IPS-18c (cell line): ENCODE measurements around the gene DNAH2.

Experiments
- H3K4me3 ChIP-seq: 2 replicates; pipeline ENCODE4 v1.7.0; 2013; ENCODE audit warnings: low read depth, mild to moderate bottlenecking, low read length, moderate library complexity; ENCODE audit not compliant: insufficient read depth
- H3K9me3 ChIP-seq: one replicate; pipeline ENCODE4 v1.6.1; 2013; ENCODE audit warnings: mild to moderate bottlenecking, low read length, moderate library complexity; ENCODE audit not compliant: control insufficient read depth, insufficient read depth

Gene DNAH2

DNA sequence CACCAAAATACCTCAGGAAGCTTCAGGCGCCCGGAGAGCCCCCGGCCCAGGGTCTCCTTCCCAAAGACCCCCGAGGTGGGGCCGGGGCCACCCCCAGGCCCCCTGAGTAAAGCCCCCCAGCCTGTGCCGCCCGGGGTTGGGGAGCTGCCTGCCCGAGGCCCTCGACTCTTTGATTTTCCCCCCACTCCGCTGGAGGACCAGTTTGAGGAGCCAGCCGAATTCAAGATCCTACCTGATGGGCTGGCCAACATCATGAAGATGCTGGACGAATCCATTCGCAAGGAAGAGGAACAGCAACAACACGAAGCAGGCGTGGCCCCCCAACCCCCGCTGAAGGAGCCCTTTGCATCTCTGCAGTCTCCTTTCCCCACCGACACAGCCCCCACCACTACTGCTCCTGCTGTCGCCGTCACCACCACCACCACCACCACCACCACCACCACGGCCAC lies 130.6 kb downstream of the DNAH2 start:
- H3K9me3 ChIP-seq = peaks cover 3% of the 10 kb centered on the region

DNA sequence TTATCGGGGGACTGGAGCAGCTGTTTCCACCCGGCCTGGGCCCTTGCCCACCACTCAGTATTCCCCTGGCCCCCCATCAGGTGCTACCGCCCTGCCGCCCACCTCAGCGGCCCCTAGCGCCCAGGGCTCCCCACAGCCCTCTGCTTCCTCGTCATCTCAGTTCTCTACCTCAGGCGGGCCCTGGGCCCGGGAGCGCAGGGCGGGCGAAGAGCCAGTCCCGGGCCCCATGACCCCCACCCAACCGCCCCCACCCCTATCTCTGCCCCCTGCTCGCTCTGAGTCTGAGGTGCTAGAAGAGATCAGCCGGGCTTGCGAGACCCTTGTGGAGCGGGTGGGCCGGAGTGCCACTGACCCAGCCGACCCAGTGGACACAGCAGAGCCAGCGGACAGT lies 131.2 kb downstream of the DNAH2 start:
- H3K9me3 ChIP-seq = peaks cover 3% of the 10 kb centered on the region

More for the DNA sequence above, 130.6 kb downstream of the DNAH2 start:
- no peak overlapping the region for H3K4me3 ChIP-seq

DNA sequence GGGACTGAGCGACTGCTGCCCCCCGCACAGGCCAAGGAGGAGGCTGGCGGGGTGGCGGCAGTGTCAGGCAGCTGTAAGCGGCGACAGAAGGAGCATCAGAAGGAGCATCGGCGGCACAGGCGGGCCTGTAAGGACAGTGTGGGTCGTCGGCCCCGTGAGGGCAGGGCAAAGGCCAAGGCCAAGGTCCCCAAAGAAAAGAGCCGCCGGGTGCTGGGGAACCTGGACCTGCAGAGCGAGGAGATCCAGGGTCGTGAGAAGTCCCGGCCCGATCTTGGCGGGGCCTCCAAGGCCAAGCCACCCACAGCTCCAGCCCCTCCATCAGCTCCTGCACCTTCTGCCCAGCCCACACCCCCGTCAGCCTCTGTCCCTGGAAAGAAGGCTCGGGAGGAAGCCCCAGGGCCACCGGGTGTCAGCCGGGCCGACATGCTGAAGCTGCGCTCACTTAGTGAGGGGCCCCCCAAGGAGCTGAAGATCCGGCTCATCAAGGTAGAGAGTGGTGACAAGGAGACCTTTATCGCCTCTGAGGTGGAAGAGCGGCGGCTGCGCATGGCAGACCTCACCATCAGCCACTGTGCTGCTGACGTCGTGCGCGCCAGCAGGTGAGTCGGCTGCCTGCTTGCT lies 131.7 kb downstream of the DNAH2 start:
- Histone ChIP-seq H3K9me3 (peaks cover 3% of the 10 kb centered on the region), H3K4me3 (no peak overlapping the region)

More for the DNA sequence above, 131.2 kb downstream of the DNAH2 start:
- H3K4me3 ChIP-seq = no peak overlapping the region

DNA sequence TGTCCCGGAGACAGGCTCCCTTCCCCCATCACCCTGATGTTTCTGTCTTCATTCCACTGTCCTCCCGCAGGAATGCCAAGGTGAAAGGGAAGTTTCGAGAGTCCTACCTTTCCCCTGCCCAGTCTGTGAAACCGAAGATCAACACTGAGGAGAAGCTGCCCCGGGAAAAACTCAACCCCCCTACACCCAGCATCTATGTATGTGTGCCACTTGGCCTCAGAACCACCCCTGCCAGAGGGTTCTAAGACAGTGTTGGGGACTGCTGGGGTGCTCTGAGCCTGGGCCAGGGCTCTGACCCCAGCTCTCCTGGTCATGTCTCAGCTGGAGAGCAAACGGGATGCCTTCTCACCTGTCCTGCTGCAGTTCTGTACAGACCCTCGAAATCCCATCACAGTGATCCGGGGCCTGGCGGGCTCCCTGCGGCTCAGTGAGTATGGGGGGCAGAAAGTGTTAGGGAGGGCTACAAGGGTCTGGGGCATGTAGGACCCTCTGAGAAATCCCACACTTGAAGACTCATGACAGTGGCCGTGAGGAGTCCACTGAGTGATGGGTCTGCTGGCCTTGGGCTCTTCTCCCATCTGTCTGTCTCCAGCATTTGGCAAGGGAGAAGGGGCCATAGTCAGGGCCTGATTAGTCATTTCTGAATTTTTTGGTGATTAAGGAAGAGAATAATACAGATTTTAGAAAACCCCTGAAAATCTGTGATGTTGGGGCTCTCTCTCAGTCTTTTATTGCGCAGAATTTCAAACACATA lies 132.4 kb downstream of the DNAH2 start:
- peaks cover 3% of the 10 kb centered on the region for H3K9me3 ChIP-seq
- no peak overlapping the region for H3K4me3 ChIP-seq

- Histone ChIP-seq H3K9me3 (peaks cover 3% of the 10 kb centered on the region), H3K4me3 (peak overlapping the region; percentile 58)
Measured at GRCh38 chr17:7850701-7851437, 133.3 kb downstream of the DNAH2 start.

- H3K4me3 ChIP-seq = peak overlapping the region; percentile 58
- peaks cover 3% of the 10 kb centered on the region for H3K9me3 ChIP-seq
Measured at GRCh38 chr17:7851438-7852261, 134.1 kb downstream of the DNAH2 start.

- peaks cover 3% of the 10 kb centered on the region for H3K9me3 ChIP-seq
- no peak overlapping the region for H3K4me3 ChIP-seq
Measured at GRCh38 chr17:7852262-7852670, 134.7 kb downstream of the DNAH2 start.

DNA sequence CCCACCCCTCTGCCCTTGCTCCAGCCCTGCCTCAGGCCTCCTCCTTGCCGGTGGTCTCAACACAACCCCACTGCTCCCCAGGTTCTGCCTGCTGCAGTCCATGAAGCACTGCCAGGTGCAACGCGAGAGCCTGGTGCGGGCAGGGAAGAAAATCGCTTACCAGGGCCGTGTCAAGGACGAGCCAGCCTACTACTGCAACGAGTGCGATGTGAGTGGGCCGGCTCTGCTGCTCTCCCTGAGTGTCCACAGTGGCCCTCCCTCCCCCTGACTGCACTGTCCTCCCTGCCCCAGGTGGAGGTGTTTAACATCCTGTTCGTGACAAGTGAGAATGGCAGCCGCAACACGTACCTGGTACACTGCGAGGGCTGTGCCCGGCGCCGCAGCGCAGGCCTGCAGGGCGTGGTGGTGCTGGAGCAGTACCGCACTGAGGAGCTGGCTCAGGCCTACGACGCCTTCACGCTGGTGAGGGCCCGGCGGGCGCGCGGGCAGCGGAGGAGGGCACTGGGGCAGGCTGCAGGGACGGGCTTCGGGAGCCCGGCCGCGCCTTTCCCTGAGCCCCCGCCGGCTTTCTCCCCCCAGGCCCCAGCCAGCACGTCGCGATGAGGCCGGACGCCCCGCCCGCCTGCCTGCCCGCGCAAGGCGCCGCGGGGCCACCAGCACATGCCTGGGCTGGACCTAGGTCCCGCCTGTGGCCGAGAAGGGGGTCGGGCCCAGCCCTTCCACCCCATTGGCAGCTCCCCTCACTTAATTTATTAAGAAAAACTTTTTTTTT lies 135.6 kb downstream of the DNAH2 start:
- Histone ChIP-seq H3K9me3 (peaks cover 3% of the 10 kb centered on the region), H3K4me3 (peak overlapping the region; percentile 28; the same call in 1 of the 2 replicates)

DNA sequence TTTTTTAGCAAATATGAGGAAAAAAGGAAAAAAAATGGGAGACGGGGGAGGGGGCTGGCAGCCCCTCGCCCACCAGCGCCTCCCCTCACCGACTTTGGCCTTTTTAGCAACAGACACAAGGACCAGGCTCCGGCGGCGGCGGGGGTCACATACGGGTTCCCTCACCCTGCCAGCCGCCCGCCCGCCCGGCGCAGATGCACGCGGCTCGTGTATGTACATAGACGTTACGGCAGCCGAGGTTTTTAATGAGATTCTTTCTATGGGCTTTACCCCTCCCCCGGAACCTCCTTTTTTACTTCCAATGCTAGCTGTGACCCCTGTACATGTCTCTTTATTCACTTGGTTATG lies 136.1 kb downstream of the DNAH2 start:
- H3K4me3 ChIP-seq = no peak overlapping the region; the same call in 1 of the 2 replicates
- peaks cover 3% of the 10 kb centered on the region for H3K9me3 ChIP-seq

GRCh38 chr17:7854078-7854777 lies 136.7 kb downstream of the DNAH2 start:
- Histone ChIP-seq H3K4me3 (peak overlapping the region; percentile 79; the same call in 1 of the 2 replicates), H3K9me3 (peaks cover 3% of the 10 kb centered on the region)

- H3K4me3 ChIP-seq = peak within 1 kb of the TSS; percentile 79
Measured at GRCh38 chr17:7854851-7855659, 137.5 kb downstream of the DNAH2 start, which contains the start of gene TMEM88. TMEM88 (plus strand) TSS chr17:7855066; CDS start chr17:7855075, 9 bp downstream.

DNA sequence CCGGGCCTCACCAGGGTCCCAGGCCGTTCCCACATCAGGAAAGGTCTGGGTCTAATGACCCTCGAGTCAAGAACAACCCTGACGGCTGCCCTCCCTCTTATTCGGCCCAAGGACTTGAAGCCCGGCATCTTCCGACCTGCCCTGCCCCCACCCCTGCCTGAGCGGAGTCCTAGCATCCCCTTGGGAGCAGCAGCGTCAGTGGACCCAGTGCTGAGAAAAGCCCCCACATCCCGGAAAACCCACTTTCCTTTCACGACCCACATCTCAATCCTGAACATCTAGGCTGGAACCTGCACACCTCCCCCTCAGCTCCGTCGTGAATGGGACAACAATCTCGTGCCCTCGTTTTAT lies 138.1 kb downstream of the DNAH2 start:
- Histone ChIP-seq H3K9me3 (peaks cover 3% of the 10 kb centered on the region), H3K4me3 (peak overlapping the region; percentile 79)

More at GRCh38 chr17:7854851-7855659, 137.5 kb downstream of the DNAH2 start, which contains the start of gene TMEM88:
- H3K9me3 ChIP-seq = peaks cover 3% of the 10 kb centered on the region

- Histone ChIP-seq H3K4me3 (peak overlapping the region; percentile 79), H3K9me3 (peaks cover 3% of the 10 kb centered on the region)
Measured at GRCh38 chr17:7856011-7856810, 138.7 kb downstream of the DNAH2 start.
